Measurements from ENCODE around the gene CLEC16A. TPM values are rescaled to one million over a fixed set of nuclear protein-coding genes. Genes with fewer than 3 reads are reported as not detected.
A peak's percentile ranks its signal among the peaks of the same experiment; 100 is the strongest.

Gene CLEC16A
- total and polyA plus RNA-seq, 9 of the 15 experiments (the other 6 are each of a cell fraction or from before 2014, with no cell fraction given), result 1.00 to 22.3 (median 10.0) TPM

DNA sequence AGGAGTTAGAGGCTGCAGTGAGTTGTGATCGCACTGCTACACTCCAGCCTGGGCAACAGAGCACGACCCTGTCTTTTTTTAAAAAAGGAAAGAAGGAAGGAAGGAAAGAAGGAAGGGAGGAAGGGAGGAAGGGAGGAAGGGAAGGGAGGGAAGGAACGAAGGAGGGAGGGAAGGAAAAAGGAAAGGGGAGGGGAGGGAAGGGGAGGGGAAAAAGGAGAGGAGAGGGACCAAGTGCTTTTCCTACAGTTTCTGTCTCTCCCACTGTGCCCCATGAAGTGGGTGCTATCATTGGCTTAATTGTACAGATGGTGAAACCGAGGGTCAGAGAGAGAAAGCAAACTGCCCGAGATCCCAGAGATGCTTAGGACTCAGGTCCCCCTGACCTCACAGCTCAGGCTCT is 254.0 kb downstream of the CLEC16A start:
- 49% methylated on average over 2 of the region's 5 CpGs for WGBS (ENCODE audit: insufficient coverage, low coverage, missing lambda C conversion rate)
- no peaks in the 10 kb centered on the region for H3K36me3 ChIP-seq (ENCODE audit: control insufficient read depth, insufficient read depth, low read length)
- in situ Hi-C loops (cut with MboI) (no loop called here), intact Hi-C loops (cut with micrococcal nuclease) (no loop called here)
- FAIRE-seq (no peak), DNase-seq (ENCODE audit: extremely low read depth in 1 of 4, low spot score in 3 of 4) (no peak), ATAC-seq (no peak)
- no peaks in the 10 kb centered on the region for H4K20me1 ChIP-seq (replicated peaks; ENCODE audit: control insufficient read depth, insufficient read depth, low read length)
- H3K4me2 ChIP-seq (ENCODE audit: insufficient read depth, low read length), result peak overlapping the region; percentile 56; the same call in 1 of the 2 replicates
- H3K27me3 ChIP-seq (ENCODE audit: control insufficient read depth in 2 of 2, insufficient read depth in 2 of 2, low read length in 2 of 2), result no peaks in the 10 kb centered on the region
- no TSS peak for BruUV-seq (replicated peaks)
- H3K9me1 ChIP-seq (ENCODE audit: control insufficient read depth, insufficient read depth, low read length), result no peaks in the 10 kb centered on the region
- no peaks in the 10 kb centered on the region for H3K9me3 ChIP-seq (replicated peaks; ENCODE audit: control insufficient read depth, insufficient read depth, low read depth, low read length)
- H2AFZ ChIP-seq (ENCODE audit: low read depth, low read length), result peak overlapping the region; percentile 51
- peaks cover 43 to 54% of the 10 kb centered on the region in 2 experiments for H3K4me1 ChIP-seq (replicated peaks in 1 of 2; ENCODE audit: control insufficient read depth in 2 of 2, insufficient read depth in 2 of 2, low read length in 2 of 2)
- CTCF ChIA-PET (ENCODE audit: low intra/inter-chr PET ratio), result no interaction called here
- H3K9ac ChIP-seq (ENCODE audit: insufficient read depth in 1 of 2, low read depth in 2 of 2, low read length in 2 of 2), result peak overlapping the region; percentile 15 to 82; a peak in 3 of 4 replicates
- H3K79me2 ChIP-seq (ENCODE audit: control insufficient read depth, insufficient read depth, low read length), result no peaks in the 10 kb centered on the region
- TF ChIP-seq FOXA3 (CRISPR knock-in tag; conservative IDR thresholded peaks at IDR 0.05 in 1 of 2, IDR thresholded peaks at IDR 0.05 in 1 of 2) (no peak), ZSCAN29 (IDR thresholded peaks at IDR 0.05) (no peak), ZNF512 (tag; IDR thresholded peaks at IDR 0.05) (peak; percentile 53), SIN3B (IDR thresholded peaks at IDR 0.05; ENCODE audit: low read depth) (no peak), MEIS2 (IDR thresholded peaks at IDR 0.05; ENCODE audit: partially characterized antibody) (no peak), PHF8 (IDR thresholded peaks at IDR 0.05; ENCODE audit: borderline replicate concordance, low read length) (0 out of 2 replicates have a peak, but pooled peaks have one; percentile 1)
- H3K4me3 ChIP-seq, result no peak overlapping the region
- POLR2A ChIA-PET, result interaction anchor here (0.6 to 1.5 kb wide), 4 partner anchors 10 to 183 kb away, joined by 3 to 10 read pairs (median 3); no protein-coding TSS in a partner anchor
- H3K27ac ChIP-seq (ENCODE audit: extremely low read depth, low read depth, low read length), result no peak overlapping the region

Data from K562 (cell line).